ENCODE results near the gene SNX15. TPM values are rescaled to one million over a fixed set of nuclear protein-coding genes. Genes with fewer than 3 reads are reported as not detected.

SNX15 gene
- total RNA-seq, 4 donors from 2014 or later, result 11.6 to 36.4 (median 19.2) TPM

GRCh38 chr11:65055538-65055937, 28.3 kb downstream of the SNX15 start:
- no peaks in the 10 kb centered on the region for H3K36me3 ChIP-seq
- no peak overlapping the region for H3K27ac ChIP-seq
- TF ChIP-seq CTCF (IDR thresholded peaks at IDR 0.05), result no peak
- TF ChIP-seq POLR2A (IDR thresholded peaks at IDR 0.05), result no peak
- no peaks in the 10 kb centered on the region for H3K27me3 ChIP-seq
- H3K4me1 ChIP-seq, result no peaks in the 10 kb centered on the region
- no peak overlapping the region for H3K4me3 ChIP-seq (replicated peaks in 1 of 3)
- H3K9me3 ChIP-seq, result no peaks in the 10 kb centered on the region
- WGBS, 2 donors, result 87 to 93% methylated on average over 1 of the region's 1 CpG
- DNase-seq, result no peak
- intact Hi-C loops (cut with DNase I), result no loop called here

- Histone ChIP-seq H3K36me3 (no peaks in the 10 kb centered on the region), H3K4me1 (no peaks in the 10 kb centered on the region), H3K27me3 (no peaks in the 10 kb centered on the region), H3K27ac (no peak overlapping the region), H3K4me3 (replicated peaks in 1 of 3) (no peak overlapping the region), H3K9me3 (no peaks in the 10 kb centered on the region)
- TF ChIP-seq POLR2A (IDR thresholded peaks at IDR 0.05) (no peak), CTCF (IDR thresholded peaks at IDR 0.05) (no peak)
- intact Hi-C loops (cut with DNase I), result no loop called here
- no peak for DNase-seq
- 92% methylated on average over 6 of the region's 6 CpGs for WGBS, 2 donors
Observed at GRCh38 chr11:65056999-65057398, 29.8 kb downstream of the SNX15 start.

GRCh38 chr11:65057526-65057925, 30.3 kb downstream of the SNX15 start:
- intact Hi-C loops (cut with DNase I), result no loop called here
- no peaks in the 10 kb centered on the region for H3K9me3 ChIP-seq
- 90 to 93% methylated on average over 6 to 7 of the region's 7 CpGs for WGBS, 2 donors
- H3K4me3 ChIP-seq (replicated peaks in 1 of 3), result no peak overlapping the region
- no peaks in the 10 kb centered on the region for H3K36me3 ChIP-seq
- no peak for DNase-seq
- H3K4me1 ChIP-seq, result no peaks in the 10 kb centered on the region
- TF ChIP-seq POLR2A (IDR thresholded peaks at IDR 0.05) (no peak), CTCF (IDR thresholded peaks at IDR 0.05) (no peak)
- H3K27ac ChIP-seq, result no peak overlapping the region
- no peaks in the 10 kb centered on the region for H3K27me3 ChIP-seq

GRCh38 chr11:65058012-65058411, 30.8 kb downstream of the SNX15 start:
- intact Hi-C loops (cut with DNase I), result no loop called here
- H3K27ac ChIP-seq, result no peak overlapping the region
- H3K27me3 ChIP-seq, result no peaks in the 10 kb centered on the region
- WGBS, 2 donors, result 70 to 80% methylated on average over 5 of the region's 13 CpGs
- no peaks in the 10 kb centered on the region for H3K4me1 ChIP-seq
- no peaks in the 10 kb centered on the region for H3K9me3 ChIP-seq
- no peaks in the 10 kb centered on the region for H3K36me3 ChIP-seq
- TF ChIP-seq CTCF (IDR thresholded peaks at IDR 0.05), result no peak
- no peak for TF ChIP-seq POLR2A (IDR thresholded peaks at IDR 0.05)
- DNase-seq, result no peak
- H3K4me3 ChIP-seq (replicated peaks in 1 of 3), result no peak overlapping the region

GRCh38 chr11:65058419-65059054, 31.3 kb downstream of the SNX15 start, which contains the start of gene NAALADL1:
Gene NAALADL1 (minus strand): TSS chr11:65058553. CDS start chr11:65058521, 32 bp downstream.
- no peaks in the 10 kb centered on the region for H3K36me3 ChIP-seq
- H3K27me3 ChIP-seq, result no peaks in the 10 kb centered on the region
- H3K4me1 ChIP-seq, result no peaks in the 10 kb centered on the region
- no peak within 1 kb of the TSS for H3K27ac ChIP-seq
- H3K9me3 ChIP-seq, result no peaks in the 10 kb centered on the region
- WGBS, 2 donors, result 78 to 79% methylated on average over 3 to 5 of the region's 8 CpGs
- H3K4me3 ChIP-seq (replicated peaks in 1 of 3), result no peak within 1 kb of the TSS
- DNase-seq, result no peak
- TF ChIP-seq CTCF (IDR thresholded peaks at IDR 0.05) (no peak), POLR2A (IDR thresholded peaks at IDR 0.05) (no peak)
- intact Hi-C loops (cut with DNase I), result no loop called here
